ACHN (cell line): ENCODE measurements around the gene GRPR.
"Not testable (repeated sequence)": the region's sequence is repeated elsewhere in the genome, so short reads cannot be mapped to it uniquely, and the experiment has no call there.

Experiments used
- DNase-seq: peaks from one replicate; pipeline ENCODE4 v3.0.0-alpha.2; 2015
- in situ Hi-C: cut with HindIII; loops from 2 replicates; pipeline ENCODE4 v1.10.0; 2017; ENCODE audit warnings: low sequenced_read_pairs, low pct_ligation_motif_present, low pct_unique_long_range_greater_than_20kb

The GRPR gene

GRCh38 chrX:16130707-16131106 lies 7.3 kb downstream of the GRPR start:
- no peak for DNase-seq
- in situ Hi-C loops = no loop called here

GRCh38 chrX:16134936-16135335 lies 11.6 kb downstream of the GRPR start:
- in situ Hi-C loops = no loop called here
- DNase-seq = no peak

GRCh38 chrX:16136080-16136479 lies 12.7 kb downstream of the GRPR start:
- DNase-seq = no peak
- in situ Hi-C loops = no loop called here

- no peak for DNase-seq
- in situ Hi-C loops = no loop called here
These were observed 14.2 kb downstream of the GRPR start for GRCh38 chrX:16137416-16138107.

GRCh38 chrX:16138108-16138427 lies 14.7 kb downstream of the GRPR start:
- in situ Hi-C loops = no loop called here
- DNase-seq = no peak

- DNase-seq = no peak
- in situ Hi-C loops = no loop called here
These were observed 17.1 kb downstream of the GRPR start for GRCh38 chrX:16140448-16140847.

GRCh38 chrX:16140983-16141382 lies 17.6 kb downstream of the GRPR start:
- DNase-seq = no peak
- in situ Hi-C loops = no loop called here

- in situ Hi-C loops = no loop called here
- no peak for DNase-seq
These were observed 18.3 kb downstream of the GRPR start for GRCh38 chrX:16141422-16142245.

GRCh38 chrX:16142246-16142558 lies 18.8 kb downstream of the GRPR start:
- in situ Hi-C loops = no loop called here
- no peak for DNase-seq

GRCh38 chrX:16143968-16144367 lies 20.6 kb downstream of the GRPR start:
- in situ Hi-C loops = no loop called here

GRCh38 chrX:16144420-16144819 lies 21.1 kb downstream of the GRPR start:
- no peak for DNase-seq
- in situ Hi-C loops = no loop called here

More at GRCh38 chrX:16143968-16144367, 20.6 kb downstream of the GRPR start:
- DNase-seq = no peak

GRCh38 chrX:16145093-16145492 lies 21.7 kb downstream of the GRPR start:
- in situ Hi-C loops, DNase-seq: not testable (repeated sequence)

GRCh38 chrX:16145656-16146055 lies 22.3 kb downstream of the GRPR start:
- in situ Hi-C loops = no loop called here
- no peak for DNase-seq

- in situ Hi-C loops = no loop called here
- DNase-seq = no peak
These were observed 25.5 kb downstream of the GRPR start for GRCh38 chrX:16148896-16149295.

- in situ Hi-C loops = no loop called here
- no peak for DNase-seq
These were observed 32.3 kb downstream of the GRPR start for GRCh38 chrX:16155581-16156096.

GRCh38 chrX:16156692-16157331 lies 33.4 kb downstream of the GRPR start:
- DNase-seq = no peak
- in situ Hi-C loops = no loop called here

- peak; percentile 89 for DNase-seq
- in situ Hi-C loops = no loop called here
These were observed 37.4 kb downstream of the GRPR start for GRCh38 chrX:16160729-16161128.

- in situ Hi-C loops, DNase-seq: not testable (repeated sequence)
These were observed 37.8 kb downstream of the GRPR start for GRCh38 chrX:16161173-16161572.

GRCh38 chrX:16162391-16162790 lies 39.0 kb downstream of the GRPR start:
- DNase-seq = no peak
- in situ Hi-C loops = no loop called here

GRCh38 chrX:16164748-16165147 lies 41.4 kb downstream of the GRPR start:
- no peak for DNase-seq
- in situ Hi-C loops = no loop called here
